NCI-H1048 (cell line): ENCODE measurements around the gene NRN1.
"Not testable (repeated sequence)": the region's sequence is repeated elsewhere in the genome, so short reads cannot be mapped to it uniquely, and the experiment has no call there.

ENCODE experiments used
- DNase-seq: peaks from one replicate; lab custom pipeline; 2025; lab: John Stamatoyannopoulos, UW

The NRN1 gene

GRCh38 chr6:5981126-5982026, 25.3 kb downstream of the NRN1 start:
- DNase-seq: no peak

DNA sequence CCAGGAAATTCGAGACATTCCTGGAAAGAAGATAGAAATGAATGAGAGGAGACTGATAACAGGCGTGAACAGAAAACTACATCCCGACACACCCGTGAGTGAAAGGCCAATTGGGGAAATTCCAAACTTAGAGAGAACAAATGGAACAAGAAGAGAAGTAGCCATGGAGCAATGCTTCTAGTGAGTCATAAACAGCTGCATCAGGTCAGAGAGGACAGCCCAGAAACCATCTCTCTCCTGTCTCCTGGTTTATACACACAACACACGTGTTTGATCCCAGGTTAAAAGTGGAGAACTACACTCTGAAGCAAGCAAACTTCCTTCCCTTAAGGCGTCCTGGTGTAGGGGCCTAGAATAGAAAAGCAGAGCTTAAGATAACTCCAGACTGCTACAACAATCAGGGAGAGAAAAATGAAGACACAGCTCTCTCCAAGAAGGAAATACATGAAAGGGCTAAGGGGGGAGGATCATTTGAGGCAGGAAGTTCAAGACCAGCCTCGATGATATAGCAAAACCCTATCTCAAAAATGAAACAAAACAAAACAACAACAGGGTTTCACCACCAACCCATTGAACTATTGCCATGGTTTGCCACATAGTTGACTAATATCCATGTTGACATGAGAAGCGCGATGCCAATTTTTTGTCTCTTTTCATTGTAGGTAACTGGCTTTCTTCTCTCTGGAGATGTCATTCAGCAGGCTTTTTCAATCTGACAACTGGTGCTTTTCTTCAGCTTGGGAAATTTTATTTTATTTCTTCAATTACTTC, 26.9 kb downstream of the NRN1 start:
- no peak for DNase-seq

DNA sequence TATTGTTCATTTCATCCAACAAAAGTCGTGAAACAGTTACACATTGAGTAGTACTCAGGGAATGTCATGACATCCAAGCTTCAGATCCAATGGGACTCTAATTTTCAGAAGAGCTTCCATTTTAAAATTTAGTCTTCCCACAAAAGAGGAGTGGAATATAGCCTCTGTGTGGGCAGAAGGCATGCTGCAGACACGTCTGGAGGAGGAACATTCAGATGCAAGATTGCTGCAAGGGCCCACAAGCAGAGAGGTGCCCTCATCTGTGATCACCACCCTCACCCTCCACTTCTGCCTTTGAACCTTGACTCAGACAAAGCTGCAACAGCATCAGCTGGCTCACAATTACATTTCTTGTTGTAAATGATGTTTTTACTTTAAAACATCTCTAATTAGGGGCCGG, 29.9 kb downstream of the NRN1 start:
- no peak for DNase-seq

DNA sequence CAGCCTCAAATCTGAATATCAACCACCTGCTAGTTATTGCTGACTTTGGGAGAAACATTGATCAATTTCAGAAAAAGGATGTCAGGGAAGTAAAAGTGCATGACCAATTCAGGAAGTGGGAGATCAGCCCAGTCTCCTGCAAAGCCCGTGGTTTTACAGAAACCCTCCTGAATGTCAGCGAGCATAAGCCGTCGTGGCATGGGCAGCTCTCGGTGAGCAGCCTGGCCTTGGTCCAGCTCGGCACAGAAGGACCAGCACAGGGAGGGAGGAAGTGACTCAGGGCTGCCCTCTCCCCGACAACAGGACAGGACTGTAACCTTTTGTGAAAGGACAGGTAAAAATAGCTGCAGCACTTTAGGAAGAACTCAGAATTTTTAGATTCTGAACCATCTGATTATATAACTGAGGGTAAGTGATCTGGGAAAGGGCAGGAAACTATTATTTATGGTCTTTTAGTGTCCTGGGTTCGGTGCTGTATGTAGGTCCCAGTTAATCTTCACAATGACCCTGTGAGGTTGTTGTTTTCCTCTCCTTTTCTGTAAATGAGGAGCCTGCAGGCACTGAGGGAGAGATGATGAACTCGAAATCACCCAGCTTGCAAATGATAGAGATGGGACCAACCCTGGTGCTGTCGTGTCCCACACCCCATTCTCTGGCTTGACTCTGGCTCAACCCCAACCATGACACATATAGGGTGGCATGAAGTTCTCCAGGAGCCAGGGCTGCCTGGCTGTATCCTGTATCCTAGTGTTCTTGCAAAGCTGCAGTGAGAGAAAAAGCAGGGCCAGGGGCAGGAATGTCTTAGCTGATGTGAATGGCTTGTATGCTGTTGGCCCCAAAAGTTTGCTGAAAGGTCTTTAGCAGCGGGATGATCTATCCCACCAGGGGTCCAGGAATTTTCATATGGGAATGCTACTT, 37.6 kb downstream of the NRN1 start:
- no peak for DNase-seq

GRCh38 chr6:5968036-5968435, 38.7 kb downstream of the NRN1 start:
- DNase-seq: not testable (repeated sequence)

GRCh38 chr6:5967594-5967993, 39.1 kb downstream of the NRN1 start:
- DNase-seq: no peak

- DNase-seq: no peak
Observed at GRCh38 chr6:5962794-5963193, 43.9 kb downstream of the NRN1 start.

GRCh38 chr6:5961836-5962235, 44.9 kb downstream of the NRN1 start:
- no peak for DNase-seq

GRCh38 chr6:5960456-5960855, 46.3 kb downstream of the NRN1 start:
- no peak for DNase-seq

DNA sequence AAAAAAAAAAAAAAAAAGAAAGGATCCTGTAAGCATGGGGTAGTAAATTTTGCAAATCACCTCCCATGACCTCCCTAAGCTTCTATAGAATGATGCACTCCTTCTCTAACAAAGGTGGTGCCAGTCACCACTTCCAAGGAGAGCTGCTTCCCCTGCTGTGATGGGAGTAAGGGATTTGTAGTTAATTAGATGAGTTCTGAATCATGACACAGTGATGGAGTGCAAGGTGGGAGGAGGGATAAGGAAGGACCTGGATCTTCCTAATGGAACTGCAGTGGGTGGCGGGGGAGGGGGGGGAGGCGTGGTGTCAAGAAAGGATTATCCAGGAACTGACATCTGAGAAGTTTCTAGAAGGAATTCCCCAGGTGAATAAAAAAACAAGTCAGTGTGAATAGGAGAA, 47.8 kb downstream of the NRN1 start:
- no peak for DNase-seq

DNA sequence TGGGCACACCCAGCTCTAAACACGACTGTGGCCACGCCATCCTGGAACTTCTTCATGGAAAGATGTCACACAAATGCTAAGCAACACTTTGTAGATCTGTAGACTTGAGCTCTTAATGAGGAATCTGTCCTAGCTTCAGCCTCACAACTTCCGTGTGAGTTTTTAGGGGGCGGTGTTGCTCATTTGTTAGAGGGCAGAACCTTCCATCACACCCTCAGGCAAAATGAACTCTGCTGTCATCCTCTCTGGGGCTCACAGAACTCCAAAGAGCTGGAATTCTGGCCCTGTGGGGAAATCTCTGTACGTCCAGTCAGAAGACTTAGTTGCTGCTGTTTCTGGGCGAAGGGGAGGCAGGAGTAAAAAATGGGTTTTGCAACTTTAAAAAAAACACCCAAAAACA, 49.8 kb downstream of the NRN1 start:
- DNase-seq: no peak

DNA sequence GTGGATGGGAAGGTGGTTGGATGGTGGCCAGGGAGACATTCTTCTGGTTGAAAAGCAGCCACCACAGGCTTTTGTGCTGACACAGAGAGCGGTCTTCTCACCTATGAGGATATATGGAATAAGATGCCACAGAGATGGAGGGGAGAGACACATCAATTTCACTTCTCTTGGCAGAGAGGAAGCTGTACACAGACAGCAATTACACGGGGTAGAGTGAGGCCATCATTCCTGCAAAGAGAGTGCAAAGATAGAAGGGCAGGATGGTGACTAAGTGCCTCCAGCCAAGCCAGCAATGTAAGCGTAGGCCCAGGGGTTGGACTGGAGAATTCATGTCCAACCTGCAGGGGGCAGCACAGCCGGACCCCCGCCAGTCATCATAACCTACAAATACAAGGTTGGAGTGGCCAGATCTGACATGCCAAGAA, 56.4 kb downstream of the NRN1 start:
- no peak for DNase-seq
